Measurements from ENCODE around the gene CS. TPM values are rescaled to one million over a fixed set of nuclear protein-coding genes. Genes with fewer than 3 reads are reported as not detected.
"Not testable (repeated sequence)": the region's sequence is repeated elsewhere in the genome, so short reads cannot be mapped to it uniquely, and the experiment has no call there.

The CS gene
- polyA plus RNA-seq, 1 donor from 2014 or later = 65.7 TPM

DNA sequence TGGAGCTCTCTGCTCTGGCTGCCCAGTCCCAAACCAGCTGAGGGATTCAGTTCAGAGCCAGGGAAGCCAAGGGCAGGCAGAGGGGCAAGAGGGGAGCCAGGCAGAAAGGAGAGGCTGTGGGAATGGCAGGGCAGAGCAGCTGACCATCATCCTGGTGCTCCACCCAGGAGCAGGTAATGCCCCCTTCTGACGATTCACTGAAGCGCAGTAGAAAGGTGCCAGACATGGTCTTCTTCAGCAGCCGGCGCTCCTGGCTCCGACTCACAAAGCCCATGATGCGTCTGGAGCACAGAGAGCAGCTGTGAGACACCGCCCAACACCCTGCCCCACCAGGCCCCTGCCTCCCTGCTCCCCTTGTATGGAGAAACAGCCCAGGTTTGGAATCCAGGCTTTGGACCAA lies 46.5 kb upstream of the CS start:
- Histone ChIP-seq H3K9me2 (ENCODE audit: insufficient read depth, low read length) (no peaks in the 10 kb centered on the region), H2AFZ (ENCODE audit: low read depth, low read length) (no peak overlapping the region), H3F3A (ENCODE audit: insufficient read depth, low read length, poor library complexity, severe bottlenecking) (no peaks in the 10 kb centered on the region), H3K27me3 (ENCODE audit: insufficient read depth, low read depth, low read length) (no peaks in the 10 kb centered on the region), H3K36me3 (ENCODE audit: insufficient read depth, low read length) (no peaks in the 10 kb centered on the region), H4K20me1 (ENCODE audit: insufficient read depth) (no peaks in the 10 kb centered on the region), H3K4me2 (ENCODE audit: low read length) (no peak overlapping the region), H3K79me2 (replicated peaks; ENCODE audit: insufficient read depth, low read length) (no peaks in the 10 kb centered on the region), H3K9ac (ENCODE audit: low read length) (no peak overlapping the region), H3K27ac (ENCODE audit: low read length) (no peak overlapping the region), H3K9me3 (ENCODE audit: low read length) (no peaks in the 10 kb centered on the region), H3K4me3 (ENCODE audit: low read length) (no peak overlapping the region)
- TF ChIP-seq, protein P1, sequence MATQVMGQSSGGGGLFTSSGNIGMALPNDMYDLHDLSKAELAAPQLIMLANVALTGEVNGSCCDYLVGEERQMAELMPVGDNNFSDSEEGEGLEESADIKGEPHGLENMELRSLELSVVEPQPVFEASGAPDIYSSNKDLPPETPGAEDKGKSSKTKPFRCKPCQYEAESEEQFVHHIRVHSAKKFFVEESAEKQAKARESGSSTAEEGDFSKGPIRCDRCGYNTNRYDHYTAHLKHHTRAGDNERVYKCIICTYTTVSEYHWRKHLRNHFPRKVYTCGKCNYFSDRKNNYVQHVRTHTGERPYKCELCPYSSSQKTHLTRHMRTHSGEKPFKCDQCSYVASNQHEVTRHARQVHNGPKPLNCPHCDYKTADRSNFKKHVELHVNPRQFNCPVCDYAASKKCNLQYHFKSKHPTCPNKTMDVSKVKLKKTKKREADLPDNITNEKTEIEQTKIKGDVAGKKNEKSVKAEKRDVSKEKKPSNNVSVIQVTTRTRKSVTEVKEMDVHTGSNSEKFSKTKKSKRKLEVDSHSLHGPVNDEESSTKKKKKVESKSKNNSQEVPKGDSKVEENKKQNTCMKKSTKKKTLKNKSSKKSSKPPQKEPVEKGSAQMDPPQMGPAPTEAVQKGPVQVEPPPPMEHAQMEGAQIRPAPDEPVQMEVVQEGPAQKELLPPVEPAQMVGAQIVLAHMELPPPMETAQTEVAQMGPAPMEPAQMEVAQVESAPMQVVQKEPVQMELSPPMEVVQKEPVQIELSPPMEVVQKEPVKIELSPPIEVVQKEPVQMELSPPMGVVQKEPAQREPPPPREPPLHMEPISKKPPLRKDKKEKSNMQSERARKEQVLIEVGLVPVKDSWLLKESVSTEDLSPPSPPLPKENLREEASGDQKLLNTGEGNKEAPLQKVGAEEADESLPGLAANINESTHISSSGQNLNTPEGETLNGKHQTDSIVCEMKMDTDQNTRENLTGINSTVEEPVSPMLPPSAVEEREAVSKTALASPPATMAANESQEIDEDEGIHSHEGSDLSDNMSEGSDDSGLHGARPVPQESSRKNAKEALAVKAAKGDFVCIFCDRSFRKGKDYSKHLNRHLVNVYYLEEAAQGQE (IDR thresholded peaks at IDR 0.05; ENCODE audit: borderline replicate concordance) = no peak
- TF ChIP-seq RAD21 (conservative IDR thresholded peaks at IDR 0.05) = no peak
- no peak for TF ChIP-seq SMC3 (conservative IDR thresholded peaks at IDR 0.05; ENCODE audit: poor library complexity)
- TF ChIP-seq, protein P2, sequence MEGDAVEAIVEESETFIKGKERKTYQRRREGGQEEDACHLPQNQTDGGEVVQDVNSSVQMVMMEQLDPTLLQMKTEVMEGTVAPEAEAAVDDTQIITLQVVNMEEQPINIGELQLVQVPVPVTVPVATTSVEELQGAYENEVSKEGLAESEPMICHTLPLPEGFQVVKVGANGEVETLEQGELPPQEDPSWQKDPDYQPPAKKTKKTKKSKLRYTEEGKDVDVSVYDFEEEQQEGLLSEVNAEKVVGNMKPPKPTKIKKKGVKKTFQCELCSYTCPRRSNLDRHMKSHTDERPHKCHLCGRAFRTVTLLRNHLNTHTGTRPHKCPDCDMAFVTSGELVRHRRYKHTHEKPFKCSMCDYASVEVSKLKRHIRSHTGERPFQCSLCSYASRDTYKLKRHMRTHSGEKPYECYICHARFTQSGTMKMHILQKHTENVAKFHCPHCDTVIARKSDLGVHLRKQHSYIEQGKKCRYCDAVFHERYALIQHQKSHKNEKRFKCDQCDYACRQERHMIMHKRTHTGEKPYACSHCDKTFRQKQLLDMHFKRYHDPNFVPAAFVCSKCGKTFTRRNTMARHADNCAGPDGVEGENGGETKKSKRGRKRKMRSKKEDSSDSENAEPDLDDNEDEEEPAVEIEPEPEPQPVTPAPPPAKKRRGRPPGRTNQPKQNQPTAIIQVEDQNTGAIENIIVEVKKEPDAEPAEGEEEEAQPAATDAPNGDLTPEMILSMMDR (IDR thresholded peaks at IDR 0.05; ENCODE audit: poor library complexity, severe bottlenecking) = no peak
- no peak for TF ChIP-seq EP300 (conservative IDR thresholded peaks at IDR 0.05; ENCODE audit: poor library complexity, severe bottlenecking)
- no peak for TF ChIP-seq EZH2 (IDR thresholded peaks at IDR 0.05; ENCODE audit: borderline replicate concordance, insufficient read depth, low read length, poor library complexity, severe bottlenecking)
- no peak for TF ChIP-seq TAF1 (IDR thresholded peaks at IDR 0.05; ENCODE audit: low read depth)
- no peak for TF ChIP-seq POLR2AphosphoS5 (IDR thresholded peaks at IDR 0.05)
- no peak for TF ChIP-seq MXI1 (conservative IDR thresholded peaks at IDR 0.05; ENCODE audit: poor library complexity, severe bottlenecking)

- H3K27me3 ChIP-seq (ENCODE audit: insufficient read depth, low read depth, low read length); H3K79me2 ChIP-seq (replicated peaks; ENCODE audit: insufficient read depth, low read length); H3K9me3 ChIP-seq (ENCODE audit: low read length); H2AFZ ChIP-seq (ENCODE audit: low read depth, low read length); H3K36me3 ChIP-seq (ENCODE audit: insufficient read depth, low read length); H3K9ac ChIP-seq (ENCODE audit: low read length); H3K4me3 ChIP-seq (ENCODE audit: low read length); H3K9me2 ChIP-seq (ENCODE audit: insufficient read depth, low read length); H3F3A ChIP-seq (ENCODE audit: insufficient read depth, low read length, poor library complexity, severe bottlenecking); H4K20me1 ChIP-seq (ENCODE audit: insufficient read depth); H3K4me2 ChIP-seq (ENCODE audit: low read length); H3K27ac ChIP-seq (ENCODE audit: low read length): not testable (repeated sequence)
These were observed 42.2 kb upstream of the CS start for GRCh38 chr12:56342290-56342689.

GRCh38 chr12:56341616-56342015 lies 41.5 kb upstream of the CS start:
- no peak overlapping the region for H3K4me2 ChIP-seq (ENCODE audit: low read length)
- no peak overlapping the region for H3K27ac ChIP-seq (ENCODE audit: low read length)
- H3K9me2 ChIP-seq (ENCODE audit: insufficient read depth, low read length) = no peaks in the 10 kb centered on the region
- H3K4me3 ChIP-seq (ENCODE audit: low read length) = no peak overlapping the region
- no peaks in the 10 kb centered on the region for H3F3A ChIP-seq (ENCODE audit: insufficient read depth, low read length, poor library complexity, severe bottlenecking)
- H3K36me3 ChIP-seq (ENCODE audit: insufficient read depth, low read length) = no peaks in the 10 kb centered on the region
- no peaks in the 10 kb centered on the region for H3K27me3 ChIP-seq (ENCODE audit: insufficient read depth, low read depth, low read length)
- H3K9me3 ChIP-seq (ENCODE audit: low read length) = no peaks in the 10 kb centered on the region
- no peaks in the 10 kb centered on the region for H3K79me2 ChIP-seq (replicated peaks; ENCODE audit: insufficient read depth, low read length)
- no peak overlapping the region for H3K9ac ChIP-seq (ENCODE audit: low read length)
- TF ChIP-seq EP300 (conservative IDR thresholded peaks at IDR 0.05; ENCODE audit: poor library complexity, severe bottlenecking) = no peak
- TF ChIP-seq SMC3 (conservative IDR thresholded peaks at IDR 0.05; ENCODE audit: poor library complexity) = no peak
- no peak for TF ChIP-seq MXI1 (conservative IDR thresholded peaks at IDR 0.05; ENCODE audit: poor library complexity, severe bottlenecking)
- TF ChIP-seq TAF1 (IDR thresholded peaks at IDR 0.05; ENCODE audit: low read depth) = no peak
- TF ChIP-seq, protein P1 (IDR thresholded peaks at IDR 0.05; ENCODE audit: borderline replicate concordance) = no peak
- TF ChIP-seq, protein P2 (IDR thresholded peaks at IDR 0.05; ENCODE audit: poor library complexity, severe bottlenecking) = no peak
- no peak for TF ChIP-seq RAD21 (conservative IDR thresholded peaks at IDR 0.05)
- no peak for TF ChIP-seq EZH2 (IDR thresholded peaks at IDR 0.05; ENCODE audit: borderline replicate concordance, insufficient read depth, low read length, poor library complexity, severe bottlenecking)
- TF ChIP-seq POLR2AphosphoS5 (IDR thresholded peaks at IDR 0.05) = no peak
- no peak overlapping the region for H2AFZ ChIP-seq (ENCODE audit: low read depth, low read length)
- no peaks in the 10 kb centered on the region for H4K20me1 ChIP-seq (ENCODE audit: insufficient read depth)
